ENCODE results near the gene KIF5B.

KIF5B gene

GRCh38 chr10:32038777-32039176 lies 17.4 kb downstream of the KIF5B start:
- no peak for DNase-seq
- peaks cover 0 to 6% (median 4%) of the 10 kb centered on the region in 4 experiments for H3K4me1 ChIP-seq (ENCODE audit: control extremely low read depth in 1 of 4, control insufficient read depth in 4 of 4, insufficient read depth in 4 of 4, low read length in 3 of 4)
- 100% methylated on average over 1 of the region's 3 CpGs for WGBS (ENCODE audit: insufficient coverage)
- ChIA-PET POLR2A (no interaction called here), CTCF (interaction anchor here (1.5 kb wide), 1 partner anchor 10 kb away, joined by 3 read pairs; no protein-coding TSS in a partner anchor)
- H3K27ac ChIP-seq (ENCODE audit: insufficient read depth in 1 of 2, low read depth in 1 of 2, low read length in 2 of 2, poor library complexity in 1 of 2, severe bottlenecking in 2 of 2) = no peak overlapping the region
- peaks cover 11 to 56% (median 39%) of the 10 kb centered on the region in 4 experiments for H3K36me3 ChIP-seq (ENCODE audit: control insufficient read depth in 4 of 4, insufficient read depth in 4 of 4, low read length in 3 of 4)
- H3K27me3 ChIP-seq (replicated peaks in 2 of 5; ENCODE audit: control insufficient read depth in 4 of 5, insufficient read depth in 5 of 5, low read length in 4 of 5) = no peaks in the 10 kb centered on the region
- H3K9me3 ChIP-seq (ENCODE audit: control extremely low read depth in 1 of 5, control insufficient read depth in 4 of 5, insufficient read depth in 2 of 5, low read depth in 1 of 5, low read length in 4 of 5) = no peaks in the 10 kb centered on the region
- H3K4me3 ChIP-seq (ENCODE audit: control insufficient read depth in 1 of 7, extremely low read depth in 1 of 7, insufficient read depth in 4 of 7, low read depth in 2 of 7, low read length in 6 of 7) = no peak overlapping the region

- H3K36me3 ChIP-seq (ENCODE audit: control insufficient read depth in 4 of 4, insufficient read depth in 4 of 4, low read length in 3 of 4) = peaks cover 10 to 69% (median 50%) of the 10 kb centered on the region in 4 experiments
- WGBS (ENCODE audit: insufficient coverage) = 100% methylated on average over 2 of the region's 4 CpGs
- no peak for DNase-seq
- no peaks in the 10 kb centered on the region for H3K27me3 ChIP-seq (replicated peaks in 2 of 5; ENCODE audit: control insufficient read depth in 4 of 5, insufficient read depth in 5 of 5, low read length in 4 of 5)
- peaks cover 0 to 4% (median 0%) of the 10 kb centered on the region in 4 experiments for H3K4me1 ChIP-seq (ENCODE audit: control extremely low read depth in 1 of 4, control insufficient read depth in 4 of 4, insufficient read depth in 4 of 4, low read length in 3 of 4)
- ChIA-PET CTCF (interaction anchor here (0.9 kb wide), 1 partner anchor 13 kb away, joined by 3 read pairs; no protein-coding TSS in a partner anchor), POLR2A (no interaction called here)
- no peak overlapping the region for H3K4me3 ChIP-seq (ENCODE audit: control insufficient read depth in 1 of 7, extremely low read depth in 1 of 7, insufficient read depth in 4 of 7, low read depth in 2 of 7, low read length in 6 of 7)
- no peaks in the 10 kb centered on the region for H3K9me3 ChIP-seq (ENCODE audit: control extremely low read depth in 1 of 5, control insufficient read depth in 4 of 5, insufficient read depth in 2 of 5, low read depth in 1 of 5, low read length in 4 of 5)
- no peak overlapping the region for H3K27ac ChIP-seq (ENCODE audit: insufficient read depth in 1 of 2, low read depth in 1 of 2, low read length in 2 of 2, poor library complexity in 1 of 2, severe bottlenecking in 2 of 2)
Observed at GRCh38 chr10:32036922-32037321, 19.3 kb downstream of the KIF5B start.

- Histone ChIP-seq H3K36me3 (ENCODE audit: control insufficient read depth in 4 of 4, insufficient read depth in 4 of 4, low read length in 3 of 4) (peaks cover 18 to 85% (median 58%) of the 10 kb centered on the region in 4 experiments), H3K27me3 (replicated peaks in 2 of 5; ENCODE audit: control insufficient read depth in 4 of 5, insufficient read depth in 5 of 5, low read length in 4 of 5) (no peaks in the 10 kb centered on the region), H3K4me1 (ENCODE audit: control extremely low read depth in 1 of 4, control insufficient read depth in 4 of 4, insufficient read depth in 4 of 4, low read length in 3 of 4) (no peaks in the 10 kb centered on the region), H3K4me3 (ENCODE audit: control insufficient read depth in 1 of 7, extremely low read depth in 1 of 7, insufficient read depth in 4 of 7, low read depth in 2 of 7, low read length in 6 of 7) (no peak overlapping the region), H3K9me3 (ENCODE audit: control extremely low read depth in 1 of 5, control insufficient read depth in 4 of 5, insufficient read depth in 2 of 5, low read depth in 1 of 5, low read length in 4 of 5) (no peaks in the 10 kb centered on the region), H3K27ac (ENCODE audit: insufficient read depth in 1 of 2, low read depth in 1 of 2, low read length in 2 of 2, poor library complexity in 1 of 2, severe bottlenecking in 2 of 2) (no peak overlapping the region)
- DNase-seq = no peak
- CTCF ChIA-PET = interaction anchor here (1.1 to 3.0 kb wide), 2 partner anchors 11 to 12 kb away, joined by 3 to 7 read pairs; no protein-coding TSS in a partner anchor
- 100% methylated on average over 1 of the region's 1 CpG for WGBS (ENCODE audit: insufficient coverage)
- POLR2A ChIA-PET = no interaction called here
Observed at GRCh38 chr10:32035038-32035437, 21.2 kb downstream of the KIF5B start.

GRCh38 chr10:32033171-32033570 lies 23.1 kb downstream of the KIF5B start:
- H3K27ac ChIP-seq (ENCODE audit: insufficient read depth in 1 of 2, low read depth in 1 of 2, low read length in 2 of 2, poor library complexity in 1 of 2, severe bottlenecking in 2 of 2) = no peak overlapping the region
- no peaks in the 10 kb centered on the region for H3K4me1 ChIP-seq (ENCODE audit: control extremely low read depth in 1 of 4, control insufficient read depth in 4 of 4, insufficient read depth in 4 of 4, low read length in 3 of 4)
- POLR2A ChIA-PET = interaction anchor here (0.7 kb wide), 1 partner anchor 136 kb away, joined by 5 read pairs; no protein-coding TSS in a partner anchor

GRCh38 chr10:32031920-32032319 lies 24.3 kb downstream of the KIF5B start:
- no peak overlapping the region for H3K27ac ChIP-seq (ENCODE audit: insufficient read depth in 1 of 2, low read depth in 1 of 2, low read length in 2 of 2, poor library complexity in 1 of 2, severe bottlenecking in 2 of 2)
- H3K4me3 ChIP-seq (ENCODE audit: control insufficient read depth in 1 of 7, extremely low read depth in 1 of 7, insufficient read depth in 4 of 7, low read depth in 2 of 7, low read length in 6 of 7) = no peak overlapping the region
- POLR2A ChIA-PET = no interaction called here
- CTCF ChIA-PET = no interaction called here
- H3K27me3 ChIP-seq (replicated peaks in 2 of 5; ENCODE audit: control insufficient read depth in 4 of 5, insufficient read depth in 5 of 5, low read length in 4 of 5) = no peaks in the 10 kb centered on the region
- peaks cover 30 to 95% (median 66%) of the 10 kb centered on the region in 4 experiments for H3K36me3 ChIP-seq (ENCODE audit: control insufficient read depth in 4 of 4, insufficient read depth in 4 of 4, low read length in 3 of 4)
- no peaks in the 10 kb centered on the region for H3K9me3 ChIP-seq (ENCODE audit: control extremely low read depth in 1 of 5, control insufficient read depth in 4 of 5, insufficient read depth in 2 of 5, low read depth in 1 of 5, low read length in 4 of 5)
- no peak for DNase-seq
- no CpG with 5 or more reads among the region's 4 CpGs for WGBS (ENCODE audit: insufficient coverage)
- H3K4me1 ChIP-seq (ENCODE audit: control extremely low read depth in 1 of 4, control insufficient read depth in 4 of 4, insufficient read depth in 4 of 4, low read length in 3 of 4) = no peaks in the 10 kb centered on the region

More at GRCh38 chr10:32033171-32033570, 23.1 kb downstream of the KIF5B start:
- no peaks in the 10 kb centered on the region for H3K9me3 ChIP-seq (ENCODE audit: control extremely low read depth in 1 of 5, control insufficient read depth in 4 of 5, insufficient read depth in 2 of 5, low read depth in 1 of 5, low read length in 4 of 5)
- 100% methylated on average over 3 of the region's 5 CpGs for WGBS (ENCODE audit: insufficient coverage)
- no peak for DNase-seq
- H3K27me3 ChIP-seq (replicated peaks in 2 of 5; ENCODE audit: control insufficient read depth in 4 of 5, insufficient read depth in 5 of 5, low read length in 4 of 5) = no peaks in the 10 kb centered on the region
- CTCF ChIA-PET = interaction anchor here (0.7 to 3.0 kb wide), 3 partner anchors 10 to 133 kb away, joined by 3 to 7 read pairs (median 4); no protein-coding TSS in a partner anchor
- H3K4me3 ChIP-seq (ENCODE audit: control insufficient read depth in 1 of 7, extremely low read depth in 1 of 7, insufficient read depth in 4 of 7, low read depth in 2 of 7, low read length in 6 of 7) = no peak overlapping the region
- H3K36me3 ChIP-seq (ENCODE audit: control insufficient read depth in 4 of 4, insufficient read depth in 4 of 4, low read length in 3 of 4) = peaks cover 20 to 93% (median 63%) of the 10 kb centered on the region in 4 experiments

- DNase-seq = no peak
- no peaks in the 10 kb centered on the region for H3K9me3 ChIP-seq (ENCODE audit: control extremely low read depth in 1 of 5, control insufficient read depth in 4 of 5, insufficient read depth in 2 of 5, low read depth in 1 of 5, low read length in 4 of 5)
- H3K27ac ChIP-seq (ENCODE audit: insufficient read depth in 1 of 2, low read depth in 1 of 2, low read length in 2 of 2, poor library complexity in 1 of 2, severe bottlenecking in 2 of 2) = no peak overlapping the region
- peaks cover 29 to 94% (median 65%) of the 10 kb centered on the region in 4 experiments for H3K36me3 ChIP-seq (ENCODE audit: control insufficient read depth in 4 of 4, insufficient read depth in 4 of 4, low read length in 3 of 4)
- H3K27me3 ChIP-seq (replicated peaks in 2 of 5; ENCODE audit: control insufficient read depth in 4 of 5, insufficient read depth in 5 of 5, low read length in 4 of 5) = no peaks in the 10 kb centered on the region
- H3K4me1 ChIP-seq (ENCODE audit: control extremely low read depth in 1 of 4, control insufficient read depth in 4 of 4, insufficient read depth in 4 of 4, low read length in 3 of 4) = no peaks in the 10 kb centered on the region
- no peak overlapping the region for H3K4me3 ChIP-seq (ENCODE audit: control insufficient read depth in 1 of 7, extremely low read depth in 1 of 7, insufficient read depth in 4 of 7, low read depth in 2 of 7, low read length in 6 of 7)
- WGBS (ENCODE audit: insufficient coverage) = 94% methylated on average over 5 of the region's 6 CpGs
- ChIA-PET CTCF (no interaction called here), POLR2A (no interaction called here)
Observed at GRCh38 chr10:32031424-32031823, 24.8 kb downstream of the KIF5B start.

- Histone ChIP-seq H3K36me3 (ENCODE audit: control insufficient read depth in 4 of 4, insufficient read depth in 4 of 4, low read length in 3 of 4) (peaks cover 32 to 83% (median 60%) of the 10 kb centered on the region in 4 experiments), H3K4me1 (ENCODE audit: control extremely low read depth in 1 of 4, control insufficient read depth in 4 of 4, insufficient read depth in 4 of 4, low read length in 3 of 4) (no peaks in the 10 kb centered on the region), H3K4me3 (ENCODE audit: control insufficient read depth in 1 of 7, extremely low read depth in 1 of 7, insufficient read depth in 4 of 7, low read depth in 2 of 7, low read length in 6 of 7) (no peak overlapping the region), H3K27me3 (replicated peaks in 2 of 5; ENCODE audit: control insufficient read depth in 4 of 5, insufficient read depth in 5 of 5, low read length in 4 of 5) (no peaks in the 10 kb centered on the region), H3K9me3 (ENCODE audit: control extremely low read depth in 1 of 5, control insufficient read depth in 4 of 5, insufficient read depth in 2 of 5, low read depth in 1 of 5, low read length in 4 of 5) (no peaks in the 10 kb centered on the region), H3K27ac (ENCODE audit: insufficient read depth in 1 of 2, low read depth in 1 of 2, low read length in 2 of 2, poor library complexity in 1 of 2, severe bottlenecking in 2 of 2) (no peak overlapping the region)
- DNase-seq = no peak
- WGBS (ENCODE audit: insufficient coverage) = no CpG with 5 or more reads among the region's 1 CpG
- ChIA-PET POLR2A (no interaction called here), CTCF (no interaction called here)
Observed at GRCh38 chr10:32028710-32029109, 27.5 kb downstream of the KIF5B start.

All from common myeloid progenitor, CD34-positive (primary cell).